Esophagus squamous epithelium (tissue), 5 donors: ENCODE results near the gene ZSCAN31. TPM values are rescaled to one million over a fixed set of nuclear protein-coding genes. Genes with fewer than 3 reads are reported as not detected.

Experiments
- DNase-seq: peaks from one replicate; lab custom pipeline; 2025; lab: John Stamatoyannopoulos, UW
- H3K27ac ChIP-seq, 4 donors: fragments of 200-600 bp; sonication (generic); one replicate each; pipeline ENCODE4 v1.5.1; 2016 to 2019; ENCODE audit warnings: mild to moderate bottlenecking in 1 of 4
- H3K27me3 ChIP-seq, 4 donors: fragments of 200-600 bp; sonication (generic); 1 replicate in 3 of 4; 2 replicates in 1 of 4; pipeline versions ENCODE4 v1.5.1 to v1.6.0; 2017 to 2021; ENCODE audit warnings: antibody characterized with exemption in 1 of 4
- H3K36me3 ChIP-seq, 3 donors: fragments of 200-600 bp; sonication (generic); one replicate each; pipeline ENCODE4 v1.5.1; 2016 to 2019
- H3K4me1 ChIP-seq, 3 donors: fragments of 200-600 bp; sonication (generic); one replicate each; pipeline ENCODE4 v1.5.1; 2017 to 2019
- H3K4me3 ChIP-seq, 4 donors: fragments of 200-600 bp; sonication (generic); 1 replicate in 3 of 4; 2 replicates in 1 of 4; pipeline ENCODE4 v1.5.1; 2016 to 2019; ENCODE audit warnings: mild to moderate bottlenecking in 2 of 4, moderate library complexity in 1 of 4
- H3K9me3 ChIP-seq, 3 donors: fragments of 200-600 bp; sonication (generic); one replicate each; pipeline ENCODE4 v1.5.1; 2016 to 2019
- CTCF ChIP-seq, 6 experiments: fragments of 450-650 bp in 4 of 6; fragments of 200-600 bp in 2 of 6; sonication (generic) in 2 of 6; IDR thresholded peaks; one replicate each; pipeline ENCODE4 v1.5.1; 2016 to 2019; ENCODE audit warnings: antibody characterized with exemption in 6 of 6, mild to moderate bottlenecking in 4 of 6, moderate library complexity in 4 of 6
- POLR2A ChIP-seq, 4 donors: fragments of 450-650 bp; IDR thresholded peaks; one replicate each; pipeline ENCODE4 v1.6.1; 2017; ENCODE audit warnings: antibody characterized with exemption in 4 of 4, mild to moderate bottlenecking in 4 of 4, moderate library complexity in 3 of 4
- WGBS, 2 donors: methylation state at CpG; one replicate each; pipeline ENCODE4 v1.1.5; 2018; 5-methylcytosine and 5-hydroxymethylcytosine counted together
- intact Hi-C: fragments of 100-400 bp; cut with DNase I; formaldehyde crosslinking; loops from one replicate; pipeline ENCODE4 v1.15.0; 2022
- total RNA-seq, 4 donors: library from RNA; depleted of rRNA; stranded (reverse); fragments of >200 nt; gene quantifications; one replicate each; pipeline ENCODE4 v1.1.0, GENCODE V29; 2016
- donor health status: DM: yes; HTN: yes; CAD: no.

ZSCAN31 gene
- total RNA-seq, 4 donors from 2014 or later, result 11.6 to 59.9 (median 19.4) TPM

- Histone ChIP-seq H3K4me3 (no peak overlapping the region), H3K9me3 (no peaks in the 10 kb centered on the region), H3K27ac (peak overlapping the region in 3 of 4 donors; percentile 84 to 88 (median 85)), H3K36me3 (peaks cover 0 to 29% (median 0%) of the 10 kb centered on the region in 3 donors), H3K4me1 (peaks cover 24 to 49% (median 25%) of the 10 kb centered on the region in 3 donors), H3K27me3 (no peaks in the 10 kb centered on the region)
- TF ChIP-seq POLR2A (IDR thresholded peaks at IDR 0.05) (no peak), CTCF (IDR thresholded peaks at IDR 0.05) (no peak)
- intact Hi-C loops, result loop anchor here (10.0 kb wide), 1 partner anchor 222 kb away; no protein-coding TSS in a partner anchor
- WGBS, 2 donors, result 49 to 58% methylated on average over 6 of the region's 6 CpGs
- DNase-seq, result no peak
These were observed 21.1 kb upstream of the ZSCAN31 start for GRCh38 chr6:28357036-28357435.

GRCh38 chr6:28356666-28357020 lies 20.7 kb upstream of the ZSCAN31 start:
- peak overlapping the region in 2 of 4 donors; percentile 57 to 66 for H3K4me3 ChIP-seq
- H3K36me3 ChIP-seq, result peaks cover 0 to 25% (median 0%) of the 10 kb centered on the region in 3 donors
- WGBS, 2 donors, result 67 to 80% methylated on average over 1 to 3 of the region's 7 CpGs
- DNase-seq, result no peak
- H3K27ac ChIP-seq, result peak overlapping the region; percentile 84 to 92 (median 86)
- no peaks in the 10 kb centered on the region for H3K9me3 ChIP-seq
- no peaks in the 10 kb centered on the region for H3K27me3 ChIP-seq
- TF ChIP-seq CTCF (IDR thresholded peaks at IDR 0.05) (no peak), POLR2A (IDR thresholded peaks at IDR 0.05) (no peak)
- H3K4me1 ChIP-seq, result peaks cover 24 to 52% (median 25%) of the 10 kb centered on the region in 3 donors
- intact Hi-C loops, result loop anchor here (10.0 kb wide), 1 partner anchor 222 kb away; no protein-coding TSS in a partner anchor

- H3K27ac ChIP-seq, result peak overlapping the region; percentile 84 to 92 (median 86)
- H3K27me3 ChIP-seq, result no peaks in the 10 kb centered on the region
- intact Hi-C loops, result loop anchor here (10.0 kb wide), 1 partner anchor 221 kb away; no protein-coding TSS in a partner anchor
- H3K4me3 ChIP-seq, result peak overlapping the region; percentile 41 to 79 (median 62)
- TF ChIP-seq CTCF (IDR thresholded peaks at IDR 0.05), result peak; percentile 67 to 93 (median 86)
- TF ChIP-seq POLR2A (IDR thresholded peaks at IDR 0.05), result no peak
- peaks cover 0 to 20% (median 0%) of the 10 kb centered on the region in 3 donors for H3K36me3 ChIP-seq
- WGBS, 2 donors, result 2 to 7% methylated on average over 10 to 14 of the region's 19 CpGs
- no peak for DNase-seq
- H3K9me3 ChIP-seq, result no peaks in the 10 kb centered on the region
- H3K4me1 ChIP-seq, result peaks cover 26 to 58% (median 30%) of the 10 kb centered on the region in 3 donors
These were observed 20.1 kb upstream of the ZSCAN31 start for GRCh38 chr6:28355743-28356665.

GRCh38 chr6:28354688-28355554 lies 19.0 kb upstream of the ZSCAN31 start:
- TF ChIP-seq CTCF (IDR thresholded peaks at IDR 0.05) (no peak), POLR2A (IDR thresholded peaks at IDR 0.05) (no peak)
- Histone ChIP-seq H3K27ac (peak overlapping the region; percentile 84 to 92 (median 86)), H3K27me3 (no peaks in the 10 kb centered on the region), H3K4me3 (peak overlapping the region; percentile 41 to 79 (median 62)), H3K4me1 (peaks cover 31 to 66% (median 34%) of the 10 kb centered on the region in 3 donors), H3K9me3 (no peaks in the 10 kb centered on the region), H3K36me3 (peaks cover 0 to 9% (median 0%) of the 10 kb centered on the region in 3 donors)
- WGBS, 2 donors, result 76 to 90% methylated on average over 4 to 8 of the region's 10 CpGs
- no peak for DNase-seq
- intact Hi-C loops, result loop anchor here (10.0 kb wide), 1 partner anchor 220 kb away; no protein-coding TSS in a partner anchor
